Fibroblast of mammary gland (primary cell): Measurements from ENCODE around the gene DAZAP2.

Experiments
- DNase-seq: peaks from one replicate; pipeline ENCODE4 v3.0.0-alpha.2; 2010; ENCODE audit warnings: low read depth
- H3K4me3 ChIP-seq: 2 replicates; pipeline ENCODE4 v1.5.1; 2011; ENCODE audit warnings: low read depth, mild to moderate bottlenecking, low read length, moderate library complexity; ENCODE audit not compliant: control insufficient read depth
- CTCF ChIP-seq: conservative IDR thresholded peaks from 2 replicates; pipeline ENCODE4 v1.5.1; 2011; ENCODE audit warnings: low read depth, low read length, inconsistent platforms; ENCODE audit not compliant: control insufficient read depth, insufficient read depth

The DAZAP2 gene

GRCh38 chr12:51196547-51196946 is 42.1 kb upstream of the DAZAP2 start:
- H3K4me3 ChIP-seq = no peak overlapping the region
- DNase-seq = no peak
- TF ChIP-seq CTCF = no peak

- TF ChIP-seq CTCF = no peak
- DNase-seq = no peak
- H3K4me3 ChIP-seq = no peak overlapping the region
Measured at GRCh38 chr12:51197736-51198567, 40.7 kb upstream of the DAZAP2 start.

GRCh38 chr12:51198568-51199365 is 39.9 kb upstream of the DAZAP2 start:
- no peak for DNase-seq
- no peak for TF ChIP-seq CTCF
- H3K4me3 ChIP-seq = no peak overlapping the region

GRCh38 chr12:51199366-51199945 is 39.2 kb upstream of the DAZAP2 start:
- DNase-seq = no peak
- TF ChIP-seq CTCF = no peak
- no peak overlapping the region for H3K4me3 ChIP-seq

- DNase-seq = no peak
- no peak for TF ChIP-seq CTCF
- H3K4me3 ChIP-seq = no peak overlapping the region
Measured at GRCh38 chr12:51200156-51200555, 38.5 kb upstream of the DAZAP2 start.

- no peak for TF ChIP-seq CTCF
- peak; percentile 50 for DNase-seq
- no peak overlapping the region for H3K4me3 ChIP-seq
Measured at GRCh38 chr12:51200806-51201205, 37.8 kb upstream of the DAZAP2 start.
